HepG2 (cell line): Measurements from ENCODE around the gene FUT4.

Experiments used
- CTCF ChIP-seq: sonication (generic); formaldehyde crosslinking; IDR thresholded peaks from 2 replicates; pipeline ENCODE4 v1.5.0; 2020; ENCODE audit warnings: mild to moderate bottlenecking, missing genetic modification reagents, moderate library complexity
- ESRRA ChIP-seq: sonication (generic); formaldehyde crosslinking; IDR thresholded peaks from 2 replicates; pipeline ENCODE4 v1.5.1; 2020; ENCODE audit warnings: mild to moderate bottlenecking, low read depth, missing genetic modification reagents
- FOXM1 ChIP-seq: sonication (generic); formaldehyde crosslinking; IDR thresholded peaks from 2 replicates; pipeline ENCODE4 v1.5.0; 2020; ENCODE audit warnings: missing genetic modification reagents
- PITX1 ChIP-seq: sonication (generic); formaldehyde crosslinking; IDR thresholded peaks from 2 replicates; pipeline ENCODE4 v1.5.1; 2020; ENCODE audit warnings: mild to moderate bottlenecking, missing genetic modification reagents
- SMC3 ChIP-seq: IDR thresholded peaks from 2 replicates; pipeline ENCODE4 v1.6.1; 2011; ENCODE audit warnings: low read length, improper control_type of control experiment
- ZFP36 ChIP-seq: fragments of 150-350 bp; IDR thresholded peaks from 2 replicates; pipeline ENCODE4 v1.6.1; 2018; ENCODE audit warnings: borderline replicate concordance, low read length, low read depth; ENCODE audit not compliant: partially characterized antibody
- ZGPAT ChIP-seq: IDR thresholded peaks from 2 replicates; pipeline ENCODE4 v1.6.1; 2016; ENCODE audit warnings: mild to moderate bottlenecking
- ZMYM3 ChIP-seq: sonication (generic); formaldehyde crosslinking; IDR thresholded peaks from 2 replicates; pipeline ENCODE4 v1.5.1; 2020; ENCODE audit warnings: mild to moderate bottlenecking, missing genetic modification reagents
- ZNF761 ChIP-seq: sonication (generic); formaldehyde crosslinking; conservative IDR thresholded peaks from 2 replicates; pipeline ENCODE4 v1.4.0; 2020; ENCODE audit warnings: mild to moderate bottlenecking, missing genetic modification reagents

GRCh38 chr11:94515398-94515797 is 28.3 kb upstream of the FUT4 start:
- TF ChIP-seq ZMYM3 (no peak), ESRRA (CRISPR knock-in tag) (no peak), CTCF (no peak), PITX1 (CRISPR knock-in tag) (no peak), ZNF761 (CRISPR knock-in tag) (no peak), FOXM1 (CRISPR knock-in tag) (no peak), ZFP36 (no peak), ZGPAT (no peak), SMC3 (no peak)
